Measurements from ENCODE around the gene CLEC4F. TPM values are rescaled to one million over a fixed set of nuclear protein-coding genes. Genes with fewer than 3 reads are reported as not detected.

The CLEC4F gene
- total and polyA plus RNA-seq, 8 donors: 0.12 to 0.56 (median 0.21) TPM; not detected in 2

DNA sequence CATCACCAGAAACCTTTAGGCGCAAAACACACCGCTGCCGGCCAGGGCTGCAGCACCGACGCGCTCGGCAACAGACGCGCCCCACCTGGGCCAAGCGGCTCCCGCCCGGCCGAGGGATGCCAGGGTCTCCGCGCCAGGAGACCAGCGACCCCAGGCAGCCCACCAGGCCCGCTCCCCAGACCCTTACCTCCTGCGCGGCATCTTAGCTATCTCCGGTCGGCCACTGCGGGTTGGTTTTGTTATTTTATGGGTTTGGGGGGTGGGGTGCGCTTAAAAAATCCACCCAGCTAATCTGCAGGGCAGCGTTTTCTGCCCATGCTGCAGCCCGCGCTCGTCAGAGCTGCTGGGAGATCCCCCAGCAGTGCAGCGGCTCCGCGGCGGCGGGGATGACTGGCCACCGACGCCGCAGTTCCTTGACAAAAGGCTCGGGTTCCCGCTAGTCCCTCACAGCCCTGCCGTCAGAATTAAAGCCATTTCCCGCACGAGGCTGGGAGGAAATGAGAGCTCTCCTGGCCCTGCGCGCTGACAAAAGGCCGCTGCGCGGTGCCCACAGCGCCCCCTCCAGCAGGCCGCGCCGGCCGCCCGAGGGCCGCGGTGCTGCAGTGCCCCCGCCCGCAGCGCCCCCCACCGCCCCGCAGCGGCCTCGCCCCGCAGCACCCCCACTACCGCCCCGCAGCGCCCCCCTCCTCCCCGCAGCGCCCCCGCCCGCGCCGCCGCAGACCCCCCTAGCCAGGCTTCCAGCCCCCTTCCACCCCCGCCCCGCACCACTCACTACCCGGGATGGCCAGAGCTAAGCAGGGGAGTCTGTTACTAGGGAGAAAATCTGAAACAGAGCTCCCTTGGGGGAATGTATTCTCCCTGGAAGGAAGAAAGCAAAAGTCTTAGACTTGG, 52.5 kb downstream of the CLEC4F start, which contains the start of gene ADD2:
TSS of gene ADD2 (minus strand) at position 502 of the 891 bp plus-strand sequence. CDS start 61,792 bp downstream, outside the sequence.
- peak within 1 kb of the TSS; percentile 36 to 69 (median 47) for H3K4me3 ChIP-seq
- no peaks in the 10 kb centered on the region for H3K27me3 ChIP-seq
- DNase-seq (peak; percentile 21 to 74 (median 46)), FAIRE-seq (no peak), ATAC-seq (peak; percentile 79 to 92 (median 90))
- no peak within 1 kb of the TSS for H3K27ac ChIP-seq
- TF ChIP-seq, protein P1, sequence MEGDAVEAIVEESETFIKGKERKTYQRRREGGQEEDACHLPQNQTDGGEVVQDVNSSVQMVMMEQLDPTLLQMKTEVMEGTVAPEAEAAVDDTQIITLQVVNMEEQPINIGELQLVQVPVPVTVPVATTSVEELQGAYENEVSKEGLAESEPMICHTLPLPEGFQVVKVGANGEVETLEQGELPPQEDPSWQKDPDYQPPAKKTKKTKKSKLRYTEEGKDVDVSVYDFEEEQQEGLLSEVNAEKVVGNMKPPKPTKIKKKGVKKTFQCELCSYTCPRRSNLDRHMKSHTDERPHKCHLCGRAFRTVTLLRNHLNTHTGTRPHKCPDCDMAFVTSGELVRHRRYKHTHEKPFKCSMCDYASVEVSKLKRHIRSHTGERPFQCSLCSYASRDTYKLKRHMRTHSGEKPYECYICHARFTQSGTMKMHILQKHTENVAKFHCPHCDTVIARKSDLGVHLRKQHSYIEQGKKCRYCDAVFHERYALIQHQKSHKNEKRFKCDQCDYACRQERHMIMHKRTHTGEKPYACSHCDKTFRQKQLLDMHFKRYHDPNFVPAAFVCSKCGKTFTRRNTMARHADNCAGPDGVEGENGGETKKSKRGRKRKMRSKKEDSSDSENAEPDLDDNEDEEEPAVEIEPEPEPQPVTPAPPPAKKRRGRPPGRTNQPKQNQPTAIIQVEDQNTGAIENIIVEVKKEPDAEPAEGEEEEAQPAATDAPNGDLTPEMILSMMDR (IDR thresholded peaks at IDR 0.05): no peak
- peaks cover 0 to 8% (median 0%) of the 10 kb centered on the region in 3 donors for H3K4me1 ChIP-seq
- 1 to 2% methylated on average over 31 to 68 of the region's 74 CpGs for WGBS, 2 donors
- no peaks in the 10 kb centered on the region for H3K9me3 ChIP-seq
- H3K36me3 ChIP-seq: no peaks in the 10 kb centered on the region
- intact Hi-C loops (cut with DNase I): no loop called here

DNA sequence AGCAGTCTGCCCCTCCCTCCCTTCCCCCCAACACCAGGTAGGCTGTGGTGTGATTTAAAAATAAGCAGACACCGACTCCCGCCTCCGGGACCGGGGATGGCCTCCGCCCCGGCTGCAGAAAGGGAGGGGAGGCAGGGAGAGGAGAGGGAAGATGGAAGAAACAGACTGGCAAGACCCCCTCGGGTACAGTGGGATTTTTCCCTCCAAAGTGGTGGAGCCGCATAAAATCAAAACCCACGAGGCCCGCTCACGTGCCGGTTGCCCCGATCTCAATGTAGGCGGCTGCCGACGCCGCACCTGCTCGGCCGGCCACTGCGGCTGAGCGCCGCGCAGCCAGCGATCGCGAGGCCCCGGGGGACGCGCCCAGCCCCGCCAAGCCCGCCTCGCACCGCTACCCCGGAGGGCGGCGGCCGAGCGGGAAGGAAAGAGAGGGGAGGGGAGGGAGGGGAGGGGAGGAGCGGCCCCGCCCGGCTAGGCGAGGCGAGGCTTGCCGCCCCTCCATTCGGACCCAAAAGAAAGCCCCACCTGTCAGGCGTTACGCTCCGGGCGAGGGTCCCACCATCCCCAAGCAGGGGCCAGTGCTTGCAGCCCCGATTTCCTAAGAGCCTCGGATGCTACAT, 53.2 kb downstream of the CLEC4F start:
- ATAC-seq (peak; percentile 58 to 73 (median 64)), FAIRE-seq (no peak), DNase-seq (peak in 4 of 6 donors; percentile 12 to 67 (median 40))
- Histone ChIP-seq H3K36me3 (no peaks in the 10 kb centered on the region), H3K4me3 (peak overlapping the region; percentile 36 to 69 (median 47)), H3K27ac (no peak overlapping the region), H3K9me3 (no peaks in the 10 kb centered on the region), H3K27me3 (no peaks in the 10 kb centered on the region), H3K4me1 (peaks cover 0 to 8% (median 0%) of the 10 kb centered on the region in 3 donors)
- 1% methylated on average over 29 to 51 of the region's 51 CpGs for WGBS, 2 donors
- TF ChIP-seq, protein P1 (IDR thresholded peaks at IDR 0.05): no peak
- intact Hi-C loops (cut with DNase I): no loop called here

DNA sequence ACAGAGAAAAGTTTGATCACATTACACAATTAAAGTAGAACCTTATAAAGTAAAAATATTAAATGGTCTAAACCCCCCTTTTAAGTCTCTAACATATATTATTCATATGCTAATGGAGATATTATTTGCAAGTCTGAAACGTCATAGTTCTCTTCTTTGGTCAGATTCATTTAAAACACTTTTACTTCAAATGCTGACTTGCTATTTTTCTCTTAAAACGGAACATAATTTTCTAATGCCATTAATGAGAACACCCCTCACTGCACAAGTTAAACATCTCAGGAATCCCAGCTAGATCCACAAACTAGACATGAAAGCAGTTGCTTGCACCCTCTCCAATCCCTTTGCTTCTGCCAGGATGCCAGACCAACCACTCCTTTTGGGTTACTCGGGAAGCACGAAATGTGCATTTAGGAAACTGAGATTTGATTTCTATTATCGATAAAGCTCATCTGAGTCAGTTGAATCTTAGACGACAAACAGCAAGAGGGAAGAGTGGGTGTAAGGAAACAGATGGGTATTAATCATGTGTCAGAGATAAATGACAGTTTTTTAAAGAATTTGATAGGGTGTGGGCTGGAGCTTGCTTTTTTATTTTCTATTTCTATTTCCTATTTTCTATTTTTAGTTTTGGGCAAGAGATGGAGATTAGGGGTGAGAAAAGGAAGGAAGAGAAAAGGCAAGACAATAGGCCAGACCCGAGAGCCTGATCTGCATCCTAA, 53.9 kb downstream of the CLEC4F start:
- no peak for FAIRE-seq
- H3K9me3 ChIP-seq: no peaks in the 10 kb centered on the region
- H3K27me3 ChIP-seq: no peaks in the 10 kb centered on the region
- intact Hi-C loops (cut with DNase I): no loop called here
- no peak overlapping the region for H3K27ac ChIP-seq
- 36 to 39% methylated on average over 7 of the region's 7 CpGs for WGBS, 2 donors
- peak overlapping the region in 3 of 4 donors; percentile 36 to 69 (median 52) for H3K4me3 ChIP-seq
- ATAC-seq: no peak
- peaks cover 0 to 8% (median 0%) of the 10 kb centered on the region in 3 donors for H3K4me1 ChIP-seq
- TF ChIP-seq, protein P1 (IDR thresholded peaks at IDR 0.05): no peak
- no peak for DNase-seq
- no peaks in the 10 kb centered on the region for H3K36me3 ChIP-seq

DNA sequence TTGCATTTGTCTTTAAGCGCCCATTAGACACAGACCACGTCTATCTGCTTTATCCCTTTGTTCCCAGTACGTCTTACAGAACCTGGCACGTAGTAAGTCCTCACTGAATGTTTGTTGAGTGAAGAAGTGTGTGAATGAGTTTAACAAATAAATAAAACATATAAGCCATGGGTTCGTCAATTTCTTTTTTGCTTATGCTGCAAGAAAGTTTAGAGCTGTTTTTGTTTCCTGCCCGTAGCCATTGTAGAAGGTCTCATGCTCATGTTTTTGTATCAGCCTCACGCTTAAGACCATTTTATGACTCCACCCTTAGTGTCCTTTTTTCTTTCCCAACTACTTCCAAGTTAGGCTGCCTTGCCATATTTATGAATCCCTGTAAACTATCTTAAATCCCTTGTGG, 54.9 kb downstream of the CLEC4F start:
- Histone ChIP-seq H3K27ac (no peak overlapping the region), H3K36me3 (no peaks in the 10 kb centered on the region), H3K27me3 (no peaks in the 10 kb centered on the region), H3K4me1 (peaks cover 0 to 8% (median 0%) of the 10 kb centered on the region in 3 donors), H3K9me3 (no peaks in the 10 kb centered on the region), H3K4me3 (no peak overlapping the region)
- no peak for FAIRE-seq
- TF ChIP-seq, protein P1 (IDR thresholded peaks at IDR 0.05): no peak
- DNase-seq: no peak
- ATAC-seq: no peak
- intact Hi-C loops (cut with DNase I): no loop called here
- 84 to 88% methylated on average over 7 of the region's 7 CpGs for WGBS, 2 donors
